H1 (cell line): Measurements from ENCODE around the gene CRAT. TPM values are rescaled to one million over a fixed set of nuclear protein-coding genes. Genes with fewer than 3 reads are reported as not detected.

ENCODE experiments used
- CHD7 ChIP-seq: fragments of 300-600 bp; sonication (generic); IDR thresholded peaks from 2 replicates; pipeline ENCODE4 v1.7.1; 2012; ENCODE audit warnings: low read length, moderate library complexity, mild to moderate bottlenecking, inconsistent platforms; ENCODE audit not compliant: insufficient replicate concordance
- CREB1 ChIP-seq: IDR thresholded peaks from 2 replicates; pipeline ENCODE4 v1.6.1; 2012; ENCODE audit warnings: inconsistent platforms
- CTBP2 ChIP-seq: IDR thresholded peaks from 2 replicates; pipeline ENCODE4 v1.7.0; 2011; ENCODE audit warnings: borderline replicate concordance, mild to moderate bottlenecking, moderate library complexity, mixed read lengths, low read length; ENCODE audit not compliant: insufficient read depth, insufficient read length
- KDM5A ChIP-seq: fragments of 200-600 bp; IDR thresholded peaks from 2 replicates; pipeline ENCODE4 v1.7.1; 2012; ENCODE audit warnings: mild to moderate bottlenecking, low read length, inconsistent platforms, mixed read lengths
- NRF1 ChIP-seq: IDR thresholded peaks from 2 replicates; pipeline ENCODE4 v1.6.1; 2011; ENCODE audit warnings: mild to moderate bottlenecking, low read depth, low read length, improper control_type of control experiment
- RAD21 ChIP-seq, 2 experiments: IDR thresholded peaks in 1 of 2; conservative IDR thresholded peaks in 1 of 2; 2 replicates each; pipeline ENCODE4 v1.6.1; 2011; ENCODE audit warnings: low read depth in 2 of 2, low read length in 2 of 2, improper control_type of control experiment in 1 of 2, inconsistent platforms in 1 of 2, mild to moderate bottlenecking in 1 of 2, moderate library complexity in 1 of 2
- SP1 ChIP-seq: IDR thresholded peaks from 2 replicates; pipeline ENCODE4 v1.6.1; 2011; ENCODE audit warnings: low read depth, low read length
- TCF12 ChIP-seq: IDR thresholded peaks from 2 replicates; pipeline ENCODE4 v1.6.1; 2011; ENCODE audit warnings: low read depth, mild to moderate bottlenecking, low read length
- TEAD4 ChIP-seq: IDR thresholded peaks from 2 replicates; pipeline ENCODE4 v1.6.1; 2012; ENCODE audit warnings: low read depth, low read length, inconsistent platforms, mixed read lengths
- polyA plus RNA-seq, 7 experiments: library from polyadenylated mRNA; depleted of rRNA in 3 of 7; stranded (reverse) in 5 of 7; unstranded in 2 of 7; fragments of >200 nt in 5 of 7; fragments of 200-250 nt in 2 of 7; gene quantifications; 1 replicate in 5 of 7; 2 replicates in 1 of 7; 4 replicates in 1 of 7; pipeline versions ENCODE4 v1.2.1 to v1.2.3, GENCODE V29; 2011 to 2013; ENCODE audit warnings: missing spikeins in 2 of 7, mixed read lengths in 2 of 7
- total RNA-seq: library from RNA; stranded (reverse); fragmentation: NEBNext Ultra II Directional; extraction: Animal tissue kit (Norgen Biotek cat#: 25700); gene quantifications from 2 replicates; pipeline ENCODE4 v1.2.1, GENCODE V29; 2021
- TF ChIP-seq, protein P1 (sequence below): IDR thresholded peaks from 2 replicates; pipeline ENCODE4 v1.6.1; 2011; ENCODE audit warnings: low read depth, mild to moderate bottlenecking, low read length; ENCODE audit not compliant: insufficient read depth

The CRAT gene
- total and polyA plus RNA-seq, 2 of the 8 experiments (the other 6 are each of a cell fraction or from before 2014, with no cell fraction given) = 8.2 to 17.3 TPM

DNA sequence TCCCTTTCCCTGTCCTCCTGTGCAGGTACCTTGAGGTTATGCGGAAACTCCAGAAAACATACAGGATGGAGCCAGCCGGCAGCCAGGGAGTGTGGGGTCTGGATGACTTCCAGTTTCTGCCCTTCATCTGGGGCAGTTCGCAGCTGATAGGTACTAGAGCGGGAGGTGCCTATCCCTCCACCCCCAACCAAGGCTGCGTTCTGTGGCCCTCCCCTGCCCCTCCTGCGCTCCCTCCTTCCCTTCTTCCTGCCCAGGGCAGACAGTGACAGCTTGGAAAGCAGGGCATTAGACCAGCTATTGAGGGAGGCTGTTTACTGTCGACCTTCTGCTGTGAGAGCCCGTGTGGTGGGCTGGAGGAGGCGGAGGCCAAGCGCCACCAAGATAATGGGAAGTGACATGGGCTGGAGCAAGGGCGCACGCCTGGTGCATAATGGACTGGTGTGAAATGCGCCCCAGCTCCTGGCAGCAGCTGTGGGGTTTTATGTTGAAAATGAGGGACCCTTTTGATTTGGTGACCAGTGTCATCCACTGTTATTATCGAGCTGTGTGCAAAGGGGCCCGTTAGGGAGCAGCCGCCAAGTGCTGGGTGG, 25.9 kb upstream of the CRAT start (continued):
- TF ChIP-seq CHD7 (no peak), TCF12 (no peak), CREB1 (no peak), TEAD4 (no peak), CTBP2 (no peak), SP1 (no peak), RAD21 (IDR thresholded peaks at IDR 0.05 in 1 of 2, conservative IDR thresholded peaks at IDR 0.05 in 1 of 2; ENCODE audit: low read depth in 2 of 2, low read length in 2 of 2) (no peak), NRF1 (no peak), KDM5A (no peak)
- TF ChIP-seq, protein P1, sequence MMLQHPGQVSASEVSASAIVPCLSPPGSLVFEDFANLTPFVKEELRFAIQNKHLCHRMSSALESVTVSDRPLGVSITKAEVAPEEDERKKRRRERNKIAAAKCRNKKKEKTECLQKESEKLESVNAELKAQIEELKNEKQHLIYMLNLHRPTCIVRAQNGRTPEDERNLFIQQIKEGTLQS = no peak
